NCI-H1436 treated with DMSO at 0.1 percent for 48 hours (cell line): ENCODE measurements around the gene NRG4.
"Not testable (repeated sequence)": the region's sequence is repeated elsewhere in the genome, so short reads cannot be mapped to it uniquely, and the experiment has no call there.

ENCODE experiments used
- DNase-seq: peaks from one replicate; lab custom pipeline; 2025; lab: John Stamatoyannopoulos, UW

Gene NRG4, protein sequence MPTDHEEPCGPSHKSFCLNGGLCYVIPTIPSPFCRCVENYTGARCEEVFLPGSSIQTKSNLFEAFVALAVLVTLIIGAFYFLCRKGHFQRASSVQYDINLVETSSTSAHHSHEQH

DNA sequence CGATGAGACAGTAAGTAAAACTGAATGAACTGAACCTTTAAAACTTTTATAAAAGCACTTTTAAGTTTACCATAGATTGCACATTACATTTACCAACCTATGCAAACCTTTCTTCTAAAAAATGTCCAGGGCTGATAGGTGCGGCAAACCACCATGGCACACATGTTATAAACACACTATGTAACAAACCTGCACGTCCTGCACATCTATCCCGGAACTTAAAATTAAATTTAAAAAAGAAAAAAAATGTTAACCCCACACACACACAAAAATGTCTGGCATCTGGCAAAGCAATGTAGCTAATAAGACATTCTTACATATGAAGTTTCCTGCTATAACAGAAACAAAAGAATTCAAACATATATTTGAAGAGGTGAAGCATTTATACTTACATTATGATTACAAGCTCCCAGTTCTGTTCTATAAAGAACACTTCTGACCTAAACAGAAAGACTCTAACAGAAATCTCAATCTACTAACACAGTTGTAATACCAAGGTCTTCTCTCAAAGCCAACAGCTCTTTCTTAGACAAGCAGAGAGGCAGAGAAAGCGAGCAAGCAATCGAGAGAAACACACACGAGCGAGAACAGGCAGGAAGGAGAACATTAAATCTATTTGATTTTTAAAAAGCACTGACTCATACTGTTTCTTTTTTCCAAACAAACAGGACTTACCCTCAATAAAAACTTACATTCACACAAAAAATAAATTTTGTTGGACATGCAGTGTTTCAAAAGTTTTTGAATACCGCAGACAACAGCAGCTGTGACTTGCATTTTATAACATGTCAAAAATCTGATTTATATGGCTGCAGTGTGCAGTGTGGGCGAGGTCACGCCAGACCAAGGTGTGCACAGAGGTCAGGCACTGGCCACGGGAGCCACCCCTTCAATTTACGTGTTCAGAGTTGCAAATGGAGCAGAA lies at the start of gene NRG4:
TSS of gene NRG4 (minus strand) at position 798 of the 925 bp plus-strand sequence. CDS start 1,194 bp downstream, outside the sequence.
- DNase-seq = no peak

DNA sequence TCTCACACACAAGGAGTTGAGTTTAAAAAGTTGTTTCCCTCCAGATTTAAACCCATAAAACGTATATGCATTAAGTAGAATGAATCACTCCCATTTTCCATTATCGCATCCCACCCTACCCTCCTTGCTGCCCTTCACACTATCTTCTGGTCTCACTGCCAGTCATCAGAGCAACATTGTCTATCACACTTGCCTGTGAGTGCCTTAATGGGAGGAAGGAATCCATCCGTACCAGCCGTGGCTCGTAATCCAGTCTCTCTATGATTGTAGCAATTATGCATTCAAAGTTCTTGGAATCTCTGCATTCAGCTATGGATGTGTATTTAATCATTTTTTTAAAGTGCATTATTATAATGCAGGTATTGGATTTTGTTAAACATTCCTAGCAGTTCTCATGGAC lies 49.5 kb upstream of the NRG4 start:
- no peak for DNase-seq

DNA sequence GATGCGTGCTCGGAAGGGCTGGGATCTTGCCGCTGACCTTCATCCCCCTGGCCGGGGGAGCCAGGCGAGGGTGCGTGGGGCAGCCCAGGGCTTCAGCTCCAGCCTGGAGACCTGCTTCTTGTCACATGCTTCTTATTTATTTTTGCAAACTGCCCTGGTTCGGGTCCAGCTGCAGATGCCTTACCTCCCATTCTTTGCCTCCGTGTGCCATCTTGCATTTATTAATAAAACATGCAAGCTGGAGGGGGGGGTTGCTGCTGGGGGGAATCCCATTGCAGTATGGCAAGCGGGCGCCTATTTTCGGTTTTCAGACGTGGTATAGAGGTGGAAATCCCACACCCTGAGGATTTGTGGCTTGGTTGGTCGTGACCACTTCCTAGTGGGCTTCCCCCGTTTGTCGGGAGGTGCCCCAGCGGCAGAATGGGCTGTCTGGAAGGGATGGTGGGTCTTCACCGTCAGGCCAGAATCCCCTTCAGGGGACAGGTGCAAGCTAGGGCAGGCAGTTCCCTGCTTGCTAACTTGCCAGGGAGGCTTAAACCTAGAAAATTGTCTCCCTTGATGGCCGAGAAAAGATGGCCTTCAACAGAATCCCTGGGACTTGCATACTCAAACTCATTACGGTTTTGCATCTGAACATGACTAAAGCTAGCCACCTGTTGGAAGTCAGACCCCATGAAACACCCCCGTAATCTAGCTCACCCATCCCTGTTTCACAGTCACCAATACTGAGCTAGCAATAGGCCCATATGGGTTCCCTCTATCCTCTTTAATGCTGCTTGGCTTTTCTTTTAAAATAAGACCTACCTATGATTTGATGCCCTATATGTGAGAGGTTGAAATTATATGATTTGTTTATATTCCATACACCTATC lies 48.1 kb upstream of the NRG4 start:
- no peak for DNase-seq

DNA sequence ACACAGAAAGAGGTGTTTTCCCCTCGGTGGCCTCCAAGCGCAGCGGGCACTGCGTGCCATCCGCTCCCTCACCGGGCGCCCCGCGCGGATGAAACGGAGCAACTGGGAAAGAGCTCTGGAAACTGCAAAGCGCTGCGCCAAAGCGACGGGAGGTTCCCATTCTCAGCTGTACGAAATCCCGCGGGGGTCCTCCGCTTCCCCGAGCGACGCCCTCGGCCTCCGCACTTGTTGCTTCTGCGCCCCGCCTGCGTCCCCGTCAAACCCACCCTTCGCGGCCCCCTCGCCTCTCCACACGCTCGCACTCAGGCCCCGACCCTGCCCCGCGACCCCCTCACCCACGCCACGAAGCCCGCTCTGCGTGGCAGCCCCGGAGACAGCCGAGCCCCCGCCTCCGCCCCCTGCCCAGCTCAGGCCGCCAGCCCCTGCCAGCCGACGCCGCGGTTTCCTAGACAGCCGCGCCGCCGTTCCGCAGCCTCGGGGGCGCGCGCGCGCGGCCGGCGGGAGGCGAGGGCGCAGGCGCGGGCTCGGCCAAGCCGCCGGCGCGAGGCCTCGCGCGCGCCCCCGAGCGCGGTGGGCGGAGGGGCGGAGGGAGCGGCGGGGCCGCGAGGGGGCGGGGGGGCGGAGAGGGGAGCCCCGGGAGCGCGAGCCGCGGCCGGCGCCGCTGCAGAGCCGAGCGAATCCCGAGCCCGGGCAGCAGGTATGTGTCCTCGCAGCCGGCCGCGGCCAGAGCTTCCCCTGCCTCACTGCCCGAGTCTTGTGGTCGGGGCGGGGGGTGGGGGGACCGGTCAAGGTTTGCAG lies 47.3 kb upstream of the NRG4 start, which contains the start of gene TMEM266:
TSS of gene TMEM266 (plus strand) at position 666 of the 798 bp plus-strand sequence. CDS start 74,279 bp downstream, outside the sequence.
- DNase-seq = no peak

DNA sequence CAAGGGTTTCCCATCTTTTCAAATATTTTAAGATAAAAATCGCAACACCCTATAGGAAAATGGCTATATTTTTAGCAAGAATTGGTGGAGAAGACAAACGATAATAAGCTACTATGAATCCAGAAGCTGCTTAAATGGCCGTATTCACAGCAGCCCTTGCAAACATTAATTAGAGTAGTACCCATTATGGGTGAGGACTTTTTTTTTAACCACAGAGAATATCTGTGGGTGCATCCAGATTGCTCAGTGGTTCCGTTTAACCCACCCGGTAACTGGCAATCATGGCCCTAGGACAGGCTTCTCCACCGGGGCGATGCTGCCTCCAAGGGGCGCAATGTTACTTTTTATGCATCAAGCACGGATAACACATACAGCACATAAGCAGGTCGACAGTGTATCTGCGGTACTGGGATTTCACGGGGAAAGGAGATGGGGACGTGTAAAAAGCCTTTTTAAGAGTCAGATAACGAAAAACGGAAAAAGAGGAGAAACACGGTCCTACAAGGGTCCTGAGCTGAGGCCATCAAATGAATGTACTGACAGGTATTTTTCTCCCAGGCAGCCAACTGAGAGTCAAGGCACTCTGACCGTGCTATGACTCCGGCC lies 46.6 kb upstream of the NRG4 start:
- DNase-seq = no peak

DNA sequence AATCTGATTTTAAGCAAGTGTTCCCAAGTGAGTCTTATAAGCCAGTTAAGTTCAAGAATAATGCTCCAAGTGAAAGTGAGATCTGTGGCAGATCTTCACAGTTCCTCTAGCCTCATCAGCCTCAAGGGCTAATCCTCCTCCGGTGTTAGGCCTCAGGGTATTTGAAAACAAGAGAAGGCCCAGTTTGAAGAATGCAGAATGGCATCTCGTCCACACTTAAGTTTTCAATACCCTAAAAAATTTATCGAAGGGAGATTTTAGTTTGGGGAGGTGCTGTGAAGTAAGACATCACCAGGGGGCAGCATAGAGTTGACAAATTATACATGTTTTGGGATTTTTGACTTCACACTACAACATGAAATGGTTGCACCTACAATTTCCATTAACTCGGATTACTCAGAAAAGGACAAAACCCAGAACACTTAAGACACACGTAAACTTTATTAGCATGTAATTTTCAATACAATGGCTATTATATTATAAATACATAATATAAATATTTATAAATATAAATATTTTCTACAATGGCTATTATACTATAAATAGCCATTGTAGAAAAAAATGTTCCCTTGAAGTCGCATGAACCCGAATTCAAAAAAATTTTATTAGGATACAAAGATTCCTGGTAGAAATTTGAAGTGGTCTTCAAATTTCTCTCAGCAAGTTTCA lies 45.2 kb upstream of the NRG4 start:
- no peak for DNase-seq

DNA sequence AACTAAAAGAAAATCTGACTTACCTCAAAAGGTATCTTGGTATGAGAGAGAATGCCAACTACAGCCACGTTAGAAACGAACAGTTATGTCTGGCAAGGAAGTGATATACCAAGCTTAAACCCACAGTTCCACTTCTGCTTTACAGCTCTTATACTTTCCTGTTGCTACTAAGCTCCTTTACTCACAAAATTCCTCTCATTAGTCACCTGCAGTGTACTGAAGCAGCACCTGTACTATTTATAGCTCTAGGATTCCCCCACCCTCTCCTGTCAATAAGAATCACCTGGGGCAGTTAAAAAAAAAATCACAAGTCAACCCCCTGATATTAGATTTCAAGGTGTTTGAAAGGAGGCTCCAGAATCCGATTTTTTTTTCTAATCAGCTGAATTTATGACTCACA lies 44.7 kb upstream of the NRG4 start:
- no peak for DNase-seq

DNA sequence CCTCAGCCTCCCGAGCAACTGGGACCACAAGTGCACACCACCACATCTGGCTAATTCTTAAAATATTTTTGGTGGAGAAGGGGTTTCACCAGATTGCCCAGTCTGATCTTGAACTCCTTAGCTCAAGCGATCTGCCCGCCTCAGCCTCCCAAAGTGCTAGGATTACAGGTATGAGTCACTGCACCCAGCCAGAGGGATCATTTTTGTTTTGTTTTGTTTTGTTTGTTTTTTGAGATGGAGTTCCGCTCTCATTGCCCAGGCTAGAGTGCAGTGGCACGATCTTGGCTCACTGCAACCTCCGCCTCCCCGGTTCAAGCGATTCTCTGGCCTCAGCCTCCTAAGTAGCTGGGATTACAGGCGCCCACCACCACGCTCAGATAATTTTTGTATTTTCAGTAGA lies 42.0 kb upstream of the NRG4 start:
- DNase-seq = not testable (repeated sequence)

DNA sequence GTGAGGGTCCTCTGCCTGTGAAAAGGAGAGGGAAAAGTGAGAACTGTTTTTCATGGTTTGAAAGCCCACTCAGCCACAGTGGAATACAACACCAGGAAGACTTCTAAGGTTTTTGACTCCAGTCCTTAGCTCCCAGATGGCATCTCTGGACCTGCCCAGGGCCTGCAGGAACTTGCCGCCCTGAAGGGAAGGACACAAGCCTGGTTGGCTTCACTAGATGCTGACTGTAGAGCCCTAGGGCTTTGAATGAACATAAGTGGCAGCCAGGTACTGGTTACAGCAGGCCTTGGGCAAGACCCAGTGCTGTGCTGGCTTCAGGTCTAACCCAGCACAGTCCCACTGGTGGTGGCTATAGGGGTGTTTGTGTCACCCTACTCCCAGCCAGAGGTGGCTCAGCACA lies 26.3 kb upstream of the NRG4 start:
- no peak for DNase-seq

DNA sequence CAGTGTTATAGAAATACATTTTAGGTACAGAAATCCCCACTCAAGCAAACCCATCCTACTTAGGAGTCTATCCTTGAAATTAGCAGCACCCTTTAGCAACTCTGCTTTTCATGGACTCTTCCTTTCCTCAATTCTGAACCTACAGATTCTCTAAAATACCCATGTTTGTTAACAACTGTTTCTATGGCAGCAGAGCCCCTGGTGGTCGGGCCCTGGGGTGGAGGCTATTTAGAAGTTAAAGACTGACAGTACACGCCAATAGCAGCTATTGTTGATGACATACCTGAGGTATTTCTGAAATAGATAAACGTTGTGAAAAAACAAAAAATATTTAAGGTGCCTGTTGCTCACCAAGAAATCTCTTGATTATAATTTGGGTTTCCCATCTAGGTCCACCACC lies 23.4 kb upstream of the NRG4 start:
- DNase-seq = no peak

DNA sequence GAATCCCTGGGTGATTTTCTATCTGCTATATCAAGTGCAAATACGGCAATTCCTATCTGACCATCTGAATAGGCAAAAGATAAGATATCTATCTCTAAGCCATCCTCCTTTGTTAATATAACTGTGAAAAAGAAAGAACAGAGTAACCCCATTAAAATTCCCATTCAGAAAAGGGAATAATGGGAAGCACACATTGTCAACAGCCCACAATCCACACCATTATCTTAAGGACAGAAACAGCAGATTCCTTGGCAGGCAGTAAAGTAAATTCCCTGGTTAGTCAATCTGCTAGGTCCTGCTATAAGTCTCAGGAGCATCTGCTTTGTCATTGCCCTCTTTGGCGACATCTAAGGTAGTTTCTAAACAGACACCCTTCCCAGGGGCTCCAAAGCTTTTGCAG lies 21.9 kb upstream of the NRG4 start:
- no peak for DNase-seq

DNA sequence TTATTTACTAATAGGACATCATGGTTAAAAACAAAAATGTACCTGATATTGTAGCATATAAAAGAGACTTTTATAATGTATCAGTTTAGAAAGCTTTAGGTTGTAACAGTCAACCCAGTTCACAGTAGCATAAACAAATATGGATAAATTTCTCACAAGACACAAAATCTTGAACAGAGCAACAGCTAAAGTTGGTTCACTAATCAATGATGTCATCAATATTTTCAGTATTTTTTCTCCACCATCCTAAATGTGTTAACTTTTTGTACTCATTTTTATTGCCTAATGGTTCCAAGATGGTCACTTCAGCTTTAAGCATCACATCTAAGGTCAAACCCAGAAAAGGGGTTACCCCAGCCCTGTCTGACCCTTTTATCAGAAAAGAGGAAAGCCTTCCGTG lies 21.2 kb upstream of the NRG4 start:
- DNase-seq = no peak

DNA sequence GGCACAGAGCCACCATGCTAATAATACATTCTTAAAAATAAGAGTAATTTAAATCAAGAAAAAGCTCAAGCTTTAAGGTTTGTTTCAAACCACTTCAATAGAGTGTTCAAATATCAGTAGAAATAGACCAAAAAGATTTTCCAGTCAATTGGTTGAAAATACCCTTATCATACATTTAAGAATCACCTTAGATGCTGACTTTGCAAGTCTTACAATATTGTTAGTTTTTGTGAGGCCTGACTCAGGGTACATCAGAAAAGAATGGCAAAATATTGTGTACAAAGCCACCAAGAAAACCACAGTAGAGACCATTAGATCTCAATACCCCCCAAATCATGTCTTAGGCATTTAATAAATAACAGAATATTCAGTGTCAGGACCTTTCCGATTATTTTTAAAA lies 19.8 kb upstream of the NRG4 start:
- no peak for DNase-seq

DNA sequence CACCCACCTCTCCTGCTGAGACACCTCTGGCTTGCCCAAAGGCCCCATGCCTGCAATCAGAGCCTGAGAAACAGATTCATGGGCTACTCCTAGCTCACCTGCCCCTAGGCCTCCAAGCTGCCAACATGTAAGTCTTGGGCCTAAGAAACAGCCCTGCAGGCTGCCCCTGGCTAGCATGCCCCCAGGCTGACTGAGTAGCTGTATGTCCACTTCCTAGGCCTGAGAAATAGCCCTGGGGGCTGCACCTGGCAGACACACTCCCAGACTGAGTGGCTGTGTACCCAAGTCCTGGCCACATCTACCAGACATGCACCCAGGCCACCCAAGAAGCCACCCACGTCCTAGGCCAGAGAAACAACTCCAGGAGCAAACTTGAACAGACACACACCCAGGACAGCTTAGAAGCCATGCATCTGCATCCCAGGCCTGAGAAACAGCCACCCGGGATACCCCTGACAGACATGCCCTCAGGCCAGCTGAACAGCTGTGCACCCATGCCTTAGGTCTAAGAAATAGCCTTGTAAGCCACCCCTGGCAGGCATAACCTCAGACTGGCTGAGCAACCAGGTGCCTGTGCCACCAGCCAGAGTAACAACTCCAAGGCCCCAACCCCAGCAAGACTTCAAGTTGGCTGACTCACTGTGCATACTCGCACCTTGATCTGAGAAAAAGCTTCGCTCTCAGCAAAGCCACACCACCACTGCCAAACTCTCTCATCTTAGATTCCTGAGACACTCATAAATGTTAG lies 12.0 kb upstream of the NRG4 start:
- DNase-seq = no peak

DNA sequence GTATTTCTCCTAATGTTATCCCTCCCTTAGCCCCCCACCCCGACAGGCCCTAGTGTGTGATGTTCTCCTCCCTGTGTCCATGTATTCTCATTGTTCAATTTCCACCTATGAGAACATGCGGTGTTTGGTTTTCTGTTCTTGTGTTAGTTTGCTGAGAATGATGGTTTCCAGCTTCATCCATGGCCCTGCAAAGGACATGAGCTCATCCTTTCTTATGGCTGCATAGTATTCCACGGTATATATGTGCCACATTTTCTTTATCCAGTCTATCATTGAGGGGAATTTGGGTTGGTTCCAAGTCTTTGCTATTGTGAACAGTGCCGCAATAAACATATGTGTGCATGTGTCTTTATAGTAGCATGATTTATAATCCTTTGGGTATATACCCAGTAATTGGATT lies 1.2 kb upstream of the NRG4 start:
- DNase-seq = not testable (repeated sequence)

DNA sequence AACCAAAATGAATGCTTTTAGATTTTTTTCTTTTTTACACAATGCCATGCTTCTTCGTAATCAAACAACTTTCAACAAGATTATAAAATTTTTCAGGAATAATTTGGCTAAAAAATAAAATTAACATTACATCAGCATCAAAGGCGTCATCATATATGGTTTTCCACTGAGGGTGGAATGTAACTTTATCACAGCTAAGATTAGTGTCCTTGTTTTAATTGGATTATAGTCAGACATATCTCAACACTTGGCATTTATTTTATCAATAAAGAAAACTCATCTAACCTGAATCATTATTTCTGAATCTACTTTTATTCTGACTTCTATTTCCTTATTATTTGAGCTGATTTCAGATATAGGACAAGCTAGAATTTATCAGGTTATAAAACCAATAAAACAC lies 1.6 kb downstream of the NRG4 start:
- no peak for DNase-seq

DNA sequence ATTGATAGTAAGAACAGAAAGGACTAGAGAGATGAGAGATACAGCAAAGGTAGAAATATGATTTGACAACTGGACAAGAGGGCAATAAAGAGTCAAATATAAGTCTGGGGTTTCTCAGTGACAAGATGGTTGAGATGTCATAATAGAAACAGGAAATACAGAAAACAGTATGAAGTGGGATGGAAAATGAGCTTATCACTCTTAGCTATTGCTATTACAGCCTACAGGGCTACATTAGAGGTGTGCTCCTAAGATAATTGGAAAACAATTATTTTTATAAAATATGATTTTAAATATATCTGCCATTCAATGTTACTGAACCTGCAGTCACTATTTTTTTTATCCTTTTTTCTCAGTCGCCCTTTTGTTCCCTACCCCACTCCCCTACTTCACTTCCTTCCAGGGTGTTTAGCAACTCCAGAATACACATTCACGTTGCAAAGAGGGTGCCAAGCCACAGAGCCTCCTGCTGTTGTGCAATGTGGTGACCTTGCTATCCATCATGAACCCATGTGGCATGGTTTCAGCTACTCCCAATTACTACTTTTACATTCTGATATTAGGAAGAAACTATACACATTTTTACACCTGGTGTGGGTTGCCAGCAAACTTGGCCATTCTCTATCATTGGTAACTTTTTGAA lies 6.0 kb downstream of the NRG4 start:
- DNase-seq = no peak

DNA sequence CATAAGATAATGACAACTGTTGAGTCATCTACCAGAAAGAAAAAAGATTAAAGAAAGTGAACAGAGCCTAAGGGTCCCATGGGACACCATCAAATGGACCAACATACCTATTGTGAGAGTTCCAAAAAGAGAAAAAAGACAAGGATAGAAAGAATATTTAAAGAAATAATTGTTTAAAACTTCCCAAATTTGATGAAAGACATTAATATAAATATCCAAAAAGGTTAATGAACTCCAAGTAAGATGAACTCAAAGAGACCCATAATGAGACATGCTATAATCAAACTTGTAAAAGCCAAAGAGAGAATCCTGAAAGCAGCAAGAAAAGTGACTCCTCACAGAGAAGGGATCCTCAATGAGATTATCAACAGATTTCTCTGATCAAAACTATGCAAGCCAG lies 8.9 kb downstream of the NRG4 start:
- no peak for DNase-seq

DNA sequence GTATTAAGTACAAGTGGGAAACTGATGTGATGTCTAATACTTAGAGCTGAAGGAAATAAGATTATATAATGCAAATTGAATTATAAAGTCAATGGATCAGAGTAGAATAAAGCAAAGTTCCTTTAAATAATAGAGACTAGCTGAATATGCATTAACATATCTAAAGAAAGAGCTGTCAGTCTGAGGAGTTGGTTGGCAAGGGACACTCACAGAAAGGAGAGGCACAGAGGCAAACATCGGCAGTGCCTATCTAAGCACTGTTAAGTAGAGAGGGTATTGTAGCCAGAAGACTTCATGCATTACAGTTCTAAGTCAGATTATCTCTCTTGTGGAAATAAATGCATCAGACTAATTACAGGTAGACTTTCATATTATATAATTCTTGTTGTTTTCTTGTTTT lies 16.6 kb downstream of the NRG4 start:
- DNase-seq = no peak

DNA sequence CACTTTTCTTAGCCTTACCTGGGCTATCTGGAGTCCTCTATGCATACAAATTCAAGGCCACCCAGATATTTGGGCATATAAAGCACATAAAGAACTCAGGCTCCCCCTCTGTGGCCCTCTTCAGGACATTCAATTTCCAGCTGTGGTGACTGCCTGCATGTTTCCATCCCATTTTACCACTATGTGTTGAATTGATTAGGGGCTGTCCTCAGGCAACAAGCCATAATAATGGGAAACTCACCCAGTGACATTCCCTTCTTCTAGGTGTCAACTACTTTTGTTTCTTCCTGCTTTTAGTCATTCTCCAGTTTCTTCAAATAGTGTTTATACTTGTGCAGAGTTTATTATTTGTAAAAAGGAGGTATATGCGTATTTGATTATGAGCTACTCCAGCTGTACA lies 18.0 kb downstream of the NRG4 start:
- no peak for DNase-seq
